AG04450 (cell line): Measurements from ENCODE around the gene ARHGEF35. TPM values are rescaled to one million over a fixed set of nuclear protein-coding genes. Genes with fewer than 3 reads are reported as not detected.
"Not testable (repeated sequence)": the region's sequence is repeated elsewhere in the genome, so short reads cannot be mapped to it uniquely, and the experiment has no call there.

Source experiments
- CTCF ChIA-PET: fragments of 300-600, 350-600 bp; formaldehyde crosslinking; extraction: SDS; loops from one replicate; lab custom pipeline; 2022; ENCODE audit warnings: antibody characterized with exemption, inconsistent platforms; lab: Charles Lee
- POLR2A ChIA-PET: fragments of 350-600 bp; formaldehyde crosslinking; extraction: SDS; loops from one replicate; lab custom pipeline; 2021; ENCODE audit warnings: antibody characterized with exemption, inconsistent platforms; lab: Yijun Ruan, JAX
- DNase-seq: peaks from one replicate; pipeline ENCODE4 v3.0.0-alpha.2; 2011; ENCODE audit warnings: low read depth, low spot score
- H3K27ac ChIP-seq: one replicate; pipeline ENCODE4 v1.5.1; 2012; ENCODE audit warnings: low read depth, low read length, control low read depth
- H3K27me3 ChIP-seq: one replicate; pipeline ENCODE4 v1.6.0; 2012; ENCODE audit warnings: low read length; ENCODE audit not compliant: control insufficient read depth, insufficient read depth
- H3K4me3 ChIP-seq: 2 replicates; pipeline ENCODE4 v1.5.1; 2011; ENCODE audit warnings: mild to moderate bottlenecking, low read depth, low read length, control low read depth
- H3K9me3 ChIP-seq: 2 replicates; pipeline ENCODE4 v1.5.1; 2012; ENCODE audit warnings: low read length; ENCODE audit not compliant: control insufficient read depth, insufficient read depth
- polyA minus RNA-seq: library from RNA; depleted of rRNA, polyadenylated mRNA; stranded (reverse); fragments of >200 nt; gene quantifications from 2 replicates; pipeline ENCODE4 v1.2.3, GENCODE V29; 2011; rRNA and poly(A)+ RNA removed
- polyA plus RNA-seq: library from polyadenylated mRNA; depleted of rRNA; stranded (reverse); fragments of >200 nt; gene quantifications from 2 replicates; pipeline ENCODE4 v1.2.3, GENCODE V29; 2011; rRNA removed

ARHGEF35 gene
- polyA plus RNA-seq: 0.10 and 0.20 TPM in 2 replicates
- polyA minus RNA-seq: not detected in 2 replicates

DNA sequence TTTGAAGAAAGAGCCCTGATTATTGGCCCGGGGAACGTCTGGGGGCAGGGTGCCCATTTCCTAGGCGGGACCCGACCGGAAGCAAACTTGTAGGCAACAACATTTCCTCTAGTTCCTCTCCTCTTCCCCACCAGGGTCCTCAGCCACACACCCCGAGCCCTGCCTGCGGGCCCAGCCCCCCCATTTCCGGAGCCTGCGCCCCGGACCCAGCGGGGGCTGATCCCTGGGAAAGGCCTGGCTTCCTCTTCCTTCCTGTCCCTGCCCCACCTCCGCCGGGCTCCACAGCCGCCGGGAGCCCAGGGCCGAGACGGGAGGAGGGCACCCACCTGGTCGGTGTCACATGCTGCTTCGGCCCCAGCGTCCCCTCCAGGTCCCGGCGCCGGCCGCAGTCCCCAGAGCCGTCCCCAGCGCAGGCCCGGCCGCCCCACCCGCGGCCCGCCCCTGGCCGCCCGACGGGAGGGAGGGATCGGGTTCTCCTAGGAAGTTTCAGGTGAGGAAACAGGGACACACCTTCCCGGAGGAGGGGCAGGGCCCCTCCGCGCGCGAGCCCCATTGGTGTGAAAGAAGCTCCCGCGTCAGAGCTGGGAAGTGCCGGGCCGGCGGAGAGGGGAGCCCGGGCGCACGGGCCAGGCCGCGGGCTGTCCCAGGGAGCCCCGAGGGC lies at the start of gene ARHGEF35:
ARHGEF35 (minus strand) TSS at position 622 of the 661 bp plus-strand sequence. CDS start 7,450 bp downstream, outside the sequence.
- DNase-seq, H3K4me3 ChIP-seq, CTCF ChIA-PET, H3K27me3 ChIP-seq, H3K9me3 ChIP-seq, H3K27ac ChIP-seq, POLR2A ChIA-PET: not testable (repeated sequence)

DNA sequence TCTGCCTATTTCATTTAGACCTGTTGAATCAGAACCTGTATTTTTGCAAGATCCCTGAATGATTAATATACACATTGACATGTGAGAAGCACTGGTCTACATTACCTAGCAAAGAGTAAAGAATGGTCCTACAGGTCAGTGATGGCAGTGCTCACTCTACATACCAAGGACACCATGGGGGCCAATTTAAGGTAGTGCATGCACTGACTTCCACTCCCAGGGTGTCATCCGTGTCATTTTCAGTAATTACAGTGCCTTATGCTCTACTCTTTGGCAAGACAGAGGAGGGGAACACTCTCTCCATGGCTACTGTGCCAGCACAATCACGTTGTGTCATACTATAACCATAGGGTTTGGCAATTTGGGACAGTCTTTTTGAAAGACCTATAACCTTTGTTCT lies 49.7 kb upstream of the ARHGEF35 start:
- H3K4me3 ChIP-seq, H3K9me3 ChIP-seq, DNase-seq, H3K27me3 ChIP-seq, CTCF ChIA-PET, POLR2A ChIA-PET, H3K27ac ChIP-seq: not testable (repeated sequence)

DNA sequence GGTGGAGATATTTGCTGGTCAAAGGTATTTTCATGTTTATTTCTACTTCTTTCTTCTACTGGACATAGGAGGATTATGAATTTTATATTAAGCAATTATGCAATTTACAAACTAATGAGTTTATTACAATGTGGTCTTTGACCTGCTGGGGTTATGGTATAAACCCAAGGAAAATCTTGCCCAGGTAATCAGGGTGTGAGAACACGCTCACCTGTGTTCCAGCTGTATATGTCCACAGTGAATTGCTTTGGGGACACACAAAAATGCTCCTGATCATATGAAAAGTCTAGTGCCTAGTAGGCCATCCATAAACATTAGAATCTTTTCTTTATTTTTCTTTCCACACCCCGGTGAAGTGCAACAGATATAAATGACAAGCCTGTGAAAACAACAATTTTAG lies 43.7 kb upstream of the ARHGEF35 start, which contains the start of gene OR2A42:
OR2A42 (minus strand) TSS at position 241 of the 400 bp plus-strand sequence. CDS start 6,762 bp downstream, outside the sequence.
- H3K4me3 ChIP-seq, DNase-seq, POLR2A ChIA-PET, H3K27me3 ChIP-seq, CTCF ChIA-PET, H3K27ac ChIP-seq, H3K9me3 ChIP-seq: not testable (repeated sequence)

DNA sequence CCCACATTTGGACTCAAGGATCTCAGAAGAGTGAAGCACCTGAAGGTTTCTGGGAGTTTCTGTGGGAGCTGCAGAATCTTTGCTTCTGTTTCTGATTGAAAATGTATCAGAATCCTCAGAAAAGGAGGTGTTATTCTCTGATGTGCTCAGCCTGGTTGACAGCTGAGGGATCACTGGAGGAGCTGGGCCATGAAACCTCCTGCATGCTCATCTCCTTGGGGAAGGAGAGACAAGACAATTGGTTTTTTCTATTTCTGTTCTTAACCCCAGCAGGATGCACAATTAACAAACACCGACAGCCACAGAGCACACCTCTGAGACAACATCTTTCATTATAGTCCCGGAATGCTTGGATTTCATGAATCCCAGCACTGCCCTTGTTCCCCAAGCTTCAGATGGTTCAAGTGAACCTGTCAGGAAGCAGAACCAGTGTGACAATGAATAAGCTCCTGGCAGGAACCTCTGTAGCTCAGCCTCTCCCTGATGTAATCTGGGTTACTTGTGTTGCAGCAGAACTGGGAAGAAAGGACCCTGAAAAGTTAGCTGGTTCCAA lies 43.0 kb upstream of the ARHGEF35 start:
- H3K9me3 ChIP-seq, H3K27ac ChIP-seq, H3K4me3 ChIP-seq, CTCF ChIA-PET, DNase-seq, H3K27me3 ChIP-seq, POLR2A ChIA-PET: not testable (repeated sequence)

DNA sequence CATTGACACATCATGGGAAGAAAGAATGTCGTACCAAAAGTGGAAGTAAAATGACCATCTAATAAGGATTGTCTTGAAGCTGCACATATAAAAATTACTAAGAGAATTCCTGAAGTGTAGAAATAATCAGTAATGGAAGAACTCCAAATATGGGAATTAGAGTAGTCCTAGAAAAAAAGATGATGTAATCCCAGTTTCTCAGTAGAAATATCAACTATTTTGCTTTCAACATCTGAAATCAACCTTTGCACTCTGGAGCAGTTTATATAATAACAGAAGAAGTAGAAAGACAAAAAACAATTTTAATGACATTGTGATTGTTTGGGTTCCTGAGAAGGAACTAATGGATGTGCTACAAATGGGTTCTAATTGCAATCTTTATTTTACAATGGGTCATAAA lies 37.4 kb upstream of the ARHGEF35 start:
- DNase-seq, H3K27me3 ChIP-seq, H3K9me3 ChIP-seq, H3K27ac ChIP-seq, H3K4me3 ChIP-seq, CTCF ChIA-PET, POLR2A ChIA-PET: not testable (repeated sequence)

DNA sequence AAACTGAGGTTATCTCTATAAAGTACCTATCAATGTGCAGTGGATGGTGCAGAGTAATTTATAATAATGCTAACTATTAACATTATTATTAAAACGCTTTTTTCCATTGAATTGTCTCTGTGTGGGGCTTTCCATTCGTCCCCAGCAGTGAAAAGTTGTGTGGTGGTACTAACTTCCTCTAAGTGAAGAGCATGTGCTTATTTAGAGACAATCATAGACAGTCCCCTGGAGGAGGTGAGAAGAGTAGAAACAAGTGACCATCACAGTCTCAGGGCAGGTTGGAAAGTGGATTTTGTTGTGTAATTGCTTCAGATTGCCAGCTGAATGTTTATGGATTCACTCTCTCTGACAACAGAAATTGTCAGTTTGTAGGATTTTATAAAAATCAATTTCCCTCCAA lies 35.4 kb upstream of the ARHGEF35 start:
- H3K9me3 ChIP-seq, DNase-seq, H3K27ac ChIP-seq, H3K4me3 ChIP-seq, CTCF ChIA-PET, POLR2A ChIA-PET, H3K27me3 ChIP-seq: not testable (repeated sequence)

DNA sequence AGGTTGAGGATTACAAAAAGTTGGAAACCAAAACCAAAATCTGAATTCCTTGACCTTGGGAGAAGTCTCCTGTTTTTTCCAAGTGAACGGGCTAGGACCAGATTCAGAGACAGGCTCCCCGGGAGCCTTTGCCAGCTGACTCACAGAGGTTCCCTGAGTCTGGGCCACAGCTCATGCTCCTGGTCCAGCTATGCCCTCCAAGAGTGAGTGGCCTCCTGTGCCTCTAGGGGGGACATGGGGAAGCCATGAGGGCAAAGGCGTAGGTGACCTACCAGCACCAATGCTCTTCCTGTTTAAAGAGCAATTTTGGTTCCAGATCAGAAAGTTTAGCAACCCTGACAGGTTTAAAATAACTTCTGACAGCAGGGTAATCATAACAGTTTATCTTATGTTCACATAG lies 33.2 kb upstream of the ARHGEF35 start:
- CTCF ChIA-PET, DNase-seq, H3K27ac ChIP-seq, H3K4me3 ChIP-seq, H3K9me3 ChIP-seq, H3K27me3 ChIP-seq, POLR2A ChIA-PET: not testable (repeated sequence)

DNA sequence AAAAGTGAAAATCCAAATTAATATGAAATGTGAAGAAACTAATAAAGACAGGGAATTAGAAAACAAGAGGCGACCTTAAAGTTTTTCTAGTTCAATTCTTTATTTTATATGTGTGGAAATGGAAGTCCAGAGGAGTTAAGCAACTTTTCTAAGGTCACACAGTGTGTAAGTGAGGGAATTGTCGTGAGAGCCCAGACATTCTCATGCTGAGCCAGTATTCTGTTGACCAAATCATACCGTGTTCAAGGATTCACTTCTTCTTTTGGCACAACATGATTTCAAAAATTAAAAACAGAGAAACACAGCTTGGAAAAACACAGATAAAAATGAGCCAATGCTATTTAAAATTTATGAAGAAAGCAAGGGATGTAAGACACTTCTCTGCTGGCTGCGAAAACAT lies 31.2 kb upstream of the ARHGEF35 start:
- CTCF ChIA-PET, POLR2A ChIA-PET: not testable (repeated sequence)

DNA sequence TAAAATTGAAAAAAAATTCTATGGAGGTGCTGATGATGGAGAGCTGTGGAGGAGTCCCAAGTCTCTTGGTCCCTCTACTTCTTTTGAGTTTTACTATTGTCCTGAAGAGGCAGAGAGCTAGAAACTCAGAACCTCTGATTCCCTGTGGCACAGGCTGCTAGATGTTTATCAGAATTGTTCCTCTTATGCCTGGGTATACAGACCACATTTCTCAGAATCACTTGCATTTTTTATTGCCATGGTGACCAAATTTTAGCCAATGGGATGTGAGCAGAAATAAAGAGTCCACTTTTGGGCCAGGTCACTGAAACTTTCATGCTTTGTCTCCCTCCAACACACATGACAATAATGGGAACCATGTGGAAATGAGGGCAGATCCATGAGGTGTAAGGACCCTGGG lies 28.0 kb upstream of the ARHGEF35 start:
- H3K4me3 ChIP-seq, DNase-seq, H3K27ac ChIP-seq, POLR2A ChIA-PET, CTCF ChIA-PET, H3K27me3 ChIP-seq, H3K9me3 ChIP-seq: not testable (repeated sequence)

More for the DNA sequence above, 31.2 kb upstream of the ARHGEF35 start:
- not testable (repeated sequence) for H3K9me3 ChIP-seq, H3K27me3 ChIP-seq, DNase-seq, H3K4me3 ChIP-seq, H3K27ac ChIP-seq

DNA sequence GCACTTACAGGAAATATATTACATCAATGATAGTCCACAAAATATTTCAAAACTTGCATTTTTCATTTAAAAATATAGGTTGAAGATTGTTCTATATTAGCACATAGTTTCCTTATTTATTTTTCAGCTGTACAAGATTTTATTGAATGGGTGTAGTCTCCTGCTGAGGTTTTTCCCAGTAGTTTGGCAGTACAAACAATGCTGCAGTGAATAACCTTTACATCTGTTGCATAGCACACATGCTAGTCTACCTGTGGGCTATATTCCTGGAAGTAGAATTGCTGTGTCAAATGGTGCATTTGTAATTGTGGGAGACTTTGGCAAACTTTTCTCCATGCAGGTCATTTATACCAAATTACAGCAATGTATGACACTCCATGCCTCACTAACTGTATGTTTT lies 24.9 kb upstream of the ARHGEF35 start:
- H3K4me3 ChIP-seq, CTCF ChIA-PET, POLR2A ChIA-PET, H3K9me3 ChIP-seq, DNase-seq, H3K27ac ChIP-seq, H3K27me3 ChIP-seq: not testable (repeated sequence)

DNA sequence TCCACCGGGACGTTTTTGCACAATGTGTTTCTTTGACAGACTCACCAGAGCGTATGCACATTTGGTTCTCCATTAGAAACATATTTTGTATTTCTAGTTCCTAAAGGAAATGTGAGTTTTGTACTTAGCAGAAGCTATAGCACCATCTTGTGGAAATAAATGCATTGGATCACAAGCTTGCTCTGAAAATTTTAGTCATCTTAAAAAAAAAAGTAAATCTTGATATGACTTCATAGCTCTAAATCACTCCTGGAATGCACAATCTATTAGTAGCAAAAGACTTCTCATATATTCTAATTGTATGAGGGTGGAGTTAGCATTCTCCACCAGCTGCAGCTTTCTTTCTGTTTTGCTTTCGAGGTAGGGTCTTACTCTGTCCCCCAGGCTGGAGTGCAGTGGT lies 23.5 kb upstream of the ARHGEF35 start:
- POLR2A ChIA-PET, CTCF ChIA-PET, H3K9me3 ChIP-seq, H3K27me3 ChIP-seq, DNase-seq, H3K4me3 ChIP-seq, H3K27ac ChIP-seq: not testable (repeated sequence)

DNA sequence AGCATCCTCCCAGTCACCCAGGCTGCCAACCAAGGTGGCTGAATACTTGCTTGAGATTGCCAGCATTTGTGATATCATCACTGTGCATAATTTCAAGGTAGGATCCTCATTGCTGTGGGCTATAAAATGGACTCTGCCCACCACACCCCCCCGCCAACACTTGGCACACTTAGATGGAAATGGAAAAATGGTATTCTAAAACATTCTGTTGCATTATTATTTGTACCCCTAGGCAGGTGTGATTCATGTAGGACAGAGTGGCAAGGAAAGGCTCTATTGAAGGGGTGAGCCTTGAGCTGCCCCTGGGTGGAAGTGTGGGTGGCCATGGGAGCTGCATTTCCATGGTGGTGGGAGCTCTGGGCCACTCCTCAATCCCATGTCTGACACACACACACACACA lies 22.9 kb upstream of the ARHGEF35 start:
- H3K27ac ChIP-seq, POLR2A ChIA-PET, H3K9me3 ChIP-seq, DNase-seq, CTCF ChIA-PET, H3K27me3 ChIP-seq, H3K4me3 ChIP-seq: not testable (repeated sequence)
